ENCODE data around the gene GDNF. TPM values are rescaled to one million over a fixed set of nuclear protein-coding genes. Genes with fewer than 3 reads are reported as not detected.

The GDNF gene
- total and polyA plus RNA-seq, 2 experiments from 2014 or later, result 0.13 to 0.17 TPM

- Histone ChIP-seq H3K79me2 (replicated peaks; ENCODE audit: insufficient read depth) (no peaks in the 10 kb centered on the region), H3K4me2 (peak overlapping the region; percentile 90), H3K4me1 (ENCODE audit: insufficient read depth) (peaks cover 53% of the 10 kb centered on the region), H3K9me2 (ENCODE audit: insufficient read depth) (no peaks in the 10 kb centered on the region), H3K4me3 (peak overlapping the region; percentile 65), H3F3A (replicated peaks; ENCODE audit: low read depth) (peaks cover 10% of the 10 kb centered on the region; the same call in 1 of the 2 replicates), H3K36me3 (ENCODE audit: insufficient read depth) (no peaks in the 10 kb centered on the region), H2AFZ (peak overlapping the region; percentile 100), H3K27me3 (ENCODE audit: insufficient read depth) (peaks cover 100% of the 10 kb centered on the region), H4K20me1 (replicated peaks; ENCODE audit: insufficient read depth) (0 out of 2 replicates have a peak, but pooled peaks cover 8% of the 10 kb centered on the region), H3K27ac (ENCODE audit: low read depth) (no peak overlapping the region)
- Mint-ChIP-seq H3K4me3 (peak overlapping the region; percentile 79), H3K36me3 (ENCODE audit: low read depth) (no peaks in the 10 kb centered on the region; the same call in 2 of the 3 replicates), H3K4me1 (peaks cover 42% of the 10 kb centered on the region), H3K27ac (no peak overlapping the region), H3K27me3 (ENCODE audit: insufficient read depth, low read depth, poor library complexity) (peaks cover 90% of the 10 kb centered on the region), H3K9me3 (peaks cover 5% of the 10 kb centered on the region; the same call in 1 of the 3 replicates)
- ATAC-seq (peak; percentile 3; the same call in 2 of the 3 replicates), DNase-seq (ENCODE audit: low spot score) (peak; percentile 79)
- TF ChIP-seq, protein P1, sequence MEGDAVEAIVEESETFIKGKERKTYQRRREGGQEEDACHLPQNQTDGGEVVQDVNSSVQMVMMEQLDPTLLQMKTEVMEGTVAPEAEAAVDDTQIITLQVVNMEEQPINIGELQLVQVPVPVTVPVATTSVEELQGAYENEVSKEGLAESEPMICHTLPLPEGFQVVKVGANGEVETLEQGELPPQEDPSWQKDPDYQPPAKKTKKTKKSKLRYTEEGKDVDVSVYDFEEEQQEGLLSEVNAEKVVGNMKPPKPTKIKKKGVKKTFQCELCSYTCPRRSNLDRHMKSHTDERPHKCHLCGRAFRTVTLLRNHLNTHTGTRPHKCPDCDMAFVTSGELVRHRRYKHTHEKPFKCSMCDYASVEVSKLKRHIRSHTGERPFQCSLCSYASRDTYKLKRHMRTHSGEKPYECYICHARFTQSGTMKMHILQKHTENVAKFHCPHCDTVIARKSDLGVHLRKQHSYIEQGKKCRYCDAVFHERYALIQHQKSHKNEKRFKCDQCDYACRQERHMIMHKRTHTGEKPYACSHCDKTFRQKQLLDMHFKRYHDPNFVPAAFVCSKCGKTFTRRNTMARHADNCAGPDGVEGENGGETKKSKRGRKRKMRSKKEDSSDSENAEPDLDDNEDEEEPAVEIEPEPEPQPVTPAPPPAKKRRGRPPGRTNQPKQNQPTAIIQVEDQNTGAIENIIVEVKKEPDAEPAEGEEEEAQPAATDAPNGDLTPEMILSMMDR (conservative IDR thresholded peaks at IDR 0.05; ENCODE audit: low read depth in 2 of 2), result peak in 1 of 2 experiments; percentile 32; a peak in 3 of 4 replicates
- peak; percentile 75 for TF ChIP-seq EZH2 (IDR thresholded peaks at IDR 0.05; ENCODE audit: low read depth, unreplicated experiment)
- TF ChIP-seq ZNF462 (CRISPR knock-in tag; IDR thresholded peaks at IDR 0.05), result no peak
- TF ChIP-seq CREB1 (CRISPR knock-in tag; IDR thresholded peaks at IDR 0.05; ENCODE audit: low read depth), result no peak
- TF ChIP-seq, protein P2, sequence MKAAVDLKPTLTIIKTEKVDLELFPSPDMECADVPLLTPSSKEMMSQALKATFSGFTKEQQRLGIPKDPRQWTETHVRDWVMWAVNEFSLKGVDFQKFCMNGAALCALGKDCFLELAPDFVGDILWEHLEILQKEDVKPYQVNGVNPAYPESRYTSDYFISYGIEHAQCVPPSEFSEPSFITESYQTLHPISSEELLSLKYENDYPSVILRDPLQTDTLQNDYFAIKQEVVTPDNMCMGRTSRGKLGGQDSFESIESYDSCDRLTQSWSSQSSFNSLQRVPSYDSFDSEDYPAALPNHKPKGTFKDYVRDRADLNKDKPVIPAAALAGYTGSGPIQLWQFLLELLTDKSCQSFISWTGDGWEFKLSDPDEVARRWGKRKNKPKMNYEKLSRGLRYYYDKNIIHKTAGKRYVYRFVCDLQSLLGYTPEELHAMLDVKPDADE (IDR thresholded peaks at IDR 0.05), result no peak
- no peak for TF ChIP-seq JUNB (IDR thresholded peaks at IDR 0.05; ENCODE audit: unreplicated experiment)
- no peak for TF ChIP-seq EZH2phosphoT487 (IDR thresholded peaks at IDR 0.05; ENCODE audit: unreplicated experiment)
These were observed 1.5 kb downstream of the GDNF start for GRCh38 chr5:37838152-37838932.
